ENCODE data around the gene C1orf35.

DNA sequence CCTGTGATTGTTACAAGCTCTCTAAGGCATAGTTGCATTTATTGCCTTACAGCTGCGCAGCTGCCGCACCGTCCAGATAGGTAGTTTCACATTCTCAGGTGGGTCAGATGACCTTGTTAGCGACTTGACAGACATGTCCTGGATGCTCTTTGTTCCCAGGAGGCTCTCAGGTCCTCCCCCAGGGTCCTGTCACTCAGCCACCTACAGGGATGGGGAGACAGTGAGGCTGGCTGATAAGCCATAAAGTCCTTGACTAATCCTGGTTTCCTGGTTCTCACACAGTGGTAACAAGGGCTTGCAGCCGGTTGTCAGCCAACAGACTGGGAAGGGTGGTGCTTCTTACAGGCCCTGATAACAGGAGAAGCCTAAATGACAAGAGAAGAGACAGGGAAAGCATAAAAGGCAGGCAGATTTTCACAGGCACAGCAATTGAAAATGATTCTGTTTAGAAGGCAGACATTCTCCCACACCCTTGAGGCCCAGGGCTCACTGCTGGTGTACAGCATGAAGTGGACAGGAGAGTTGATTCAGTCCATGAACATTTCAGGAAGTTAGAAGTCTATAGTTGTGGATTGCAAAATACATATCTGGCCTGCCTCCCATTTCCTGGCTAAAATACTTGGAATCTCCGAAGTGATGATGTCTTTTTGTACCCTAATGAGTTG, 17.7 kb downstream of the C1orf35 start:
- no peak for TF ChIP-seq TAF1 (IDR thresholded peaks at IDR 0.05; ENCODE audit: low read depth)
- no peak for TF ChIP-seq YY1 (IDR thresholded peaks at IDR 0.05; ENCODE audit: low read depth)
- no peak for TF ChIP-seq EP300 (IDR thresholded peaks at IDR 0.05; ENCODE audit: borderline replicate concordance)
- no peak for TF ChIP-seq FOXM1 (IDR thresholded peaks at IDR 0.05; ENCODE audit: borderline replicate concordance, low read depth)
- TF ChIP-seq, protein P1, sequence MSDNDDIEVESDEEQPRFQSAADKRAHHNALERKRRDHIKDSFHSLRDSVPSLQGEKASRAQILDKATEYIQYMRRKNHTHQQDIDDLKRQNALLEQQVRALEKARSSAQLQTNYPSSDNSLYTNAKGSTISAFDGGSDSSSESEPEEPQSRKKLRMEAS (IDR thresholded peaks at IDR 0.05): no peak

Measured in Ishikawa (cell line).